ENCODE measurements around the gene SHANK2.

The SHANK2 gene

GRCh38 chr11:71206186-71206585 is 46.2 kb downstream of the SHANK2 start:
- Mint-ChIP-seq H3K27me3 (ENCODE audit: low read depth) (no peaks in the 10 kb centered on the region), H3K27ac (peak overlapping the region; percentile 8 to 86 (median 72)), H3K9me3 (no peaks in the 10 kb centered on the region), H3K4me1 (peaks cover 22% of the 10 kb centered on the region), H3K4me3 (peak overlapping the region; percentile 24 to 63 (median 37)), H3K36me3 (ENCODE audit: low read depth) (no peaks in the 10 kb centered on the region)
- TF ChIP-seq, protein P1, sequence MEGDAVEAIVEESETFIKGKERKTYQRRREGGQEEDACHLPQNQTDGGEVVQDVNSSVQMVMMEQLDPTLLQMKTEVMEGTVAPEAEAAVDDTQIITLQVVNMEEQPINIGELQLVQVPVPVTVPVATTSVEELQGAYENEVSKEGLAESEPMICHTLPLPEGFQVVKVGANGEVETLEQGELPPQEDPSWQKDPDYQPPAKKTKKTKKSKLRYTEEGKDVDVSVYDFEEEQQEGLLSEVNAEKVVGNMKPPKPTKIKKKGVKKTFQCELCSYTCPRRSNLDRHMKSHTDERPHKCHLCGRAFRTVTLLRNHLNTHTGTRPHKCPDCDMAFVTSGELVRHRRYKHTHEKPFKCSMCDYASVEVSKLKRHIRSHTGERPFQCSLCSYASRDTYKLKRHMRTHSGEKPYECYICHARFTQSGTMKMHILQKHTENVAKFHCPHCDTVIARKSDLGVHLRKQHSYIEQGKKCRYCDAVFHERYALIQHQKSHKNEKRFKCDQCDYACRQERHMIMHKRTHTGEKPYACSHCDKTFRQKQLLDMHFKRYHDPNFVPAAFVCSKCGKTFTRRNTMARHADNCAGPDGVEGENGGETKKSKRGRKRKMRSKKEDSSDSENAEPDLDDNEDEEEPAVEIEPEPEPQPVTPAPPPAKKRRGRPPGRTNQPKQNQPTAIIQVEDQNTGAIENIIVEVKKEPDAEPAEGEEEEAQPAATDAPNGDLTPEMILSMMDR (IDR thresholded peaks at IDR 0.05; ENCODE audit: unreplicated experiment in 3 of 3) = no peak

- Mint-ChIP-seq H3K9me3 (no peaks in the 10 kb centered on the region), H3K4me3 (no peak overlapping the region), H3K27ac (no peak overlapping the region), H3K36me3 (ENCODE audit: low read depth) (no peaks in the 10 kb centered on the region), H3K27me3 (ENCODE audit: low read depth) (no peaks in the 10 kb centered on the region), H3K4me1 (peaks cover 29% of the 10 kb centered on the region)
- TF ChIP-seq, protein P1 (IDR thresholded peaks at IDR 0.05; ENCODE audit: unreplicated experiment in 3 of 3) = no peak
Observed at GRCh38 chr11:71204748-71205664, 47.4 kb downstream of the SHANK2 start.

DNA sequence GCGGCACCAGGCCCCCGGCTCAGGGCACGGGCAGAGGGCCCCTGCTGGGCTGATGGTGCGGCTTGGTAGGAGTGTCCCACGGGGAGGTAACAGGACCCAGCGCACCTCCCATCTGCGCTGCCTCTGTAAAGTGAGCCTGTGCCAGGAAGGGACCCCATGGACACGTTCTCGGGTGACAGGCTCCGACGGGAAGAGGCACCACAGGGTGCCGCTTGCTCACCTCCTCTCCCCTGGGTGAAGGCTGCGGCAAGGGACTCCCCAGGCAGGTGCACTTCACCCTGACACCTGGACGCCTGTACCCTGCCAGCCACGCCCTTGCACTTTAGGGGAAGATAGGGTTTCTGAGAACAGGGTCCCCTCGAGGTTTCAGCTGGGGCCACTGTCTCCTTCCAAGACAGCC is 48.1 kb downstream of the SHANK2 start:
- Mint-ChIP-seq H3K27ac (no peak overlapping the region), H3K4me1 (peaks cover 31% of the 10 kb centered on the region), H3K27me3 (ENCODE audit: low read depth) (no peaks in the 10 kb centered on the region), H3K36me3 (ENCODE audit: low read depth) (no peaks in the 10 kb centered on the region), H3K9me3 (no peaks in the 10 kb centered on the region), H3K4me3 (no peak overlapping the region)
- TF ChIP-seq, protein P1 (IDR thresholded peaks at IDR 0.05; ENCODE audit: unreplicated experiment in 3 of 3) = no peak

- Mint-ChIP-seq H3K4me3 (no peak overlapping the region), H3K27me3 (ENCODE audit: low read depth) (no peaks in the 10 kb centered on the region), H3K27ac (no peak overlapping the region), H3K4me1 (peaks cover 31% of the 10 kb centered on the region), H3K9me3 (no peaks in the 10 kb centered on the region), H3K36me3 (ENCODE audit: low read depth) (no peaks in the 10 kb centered on the region)
- TF ChIP-seq, protein P1 (IDR thresholded peaks at IDR 0.05; ENCODE audit: unreplicated experiment in 3 of 3) = no peak
Observed at GRCh38 chr11:71203681-71204080, 48.7 kb downstream of the SHANK2 start.

GRCh38 chr11:71202966-71203365 is 49.4 kb downstream of the SHANK2 start:
- Mint-ChIP-seq H3K9me3 (no peaks in the 10 kb centered on the region), H3K4me3 (no peak overlapping the region), H3K36me3 (ENCODE audit: low read depth) (no peaks in the 10 kb centered on the region), H3K27ac (no peak overlapping the region), H3K4me1 (peaks cover 31% of the 10 kb centered on the region), H3K27me3 (ENCODE audit: low read depth) (no peaks in the 10 kb centered on the region)
- TF ChIP-seq, protein P1 (IDR thresholded peaks at IDR 0.05; ENCODE audit: unreplicated experiment in 3 of 3) = no peak

DNA sequence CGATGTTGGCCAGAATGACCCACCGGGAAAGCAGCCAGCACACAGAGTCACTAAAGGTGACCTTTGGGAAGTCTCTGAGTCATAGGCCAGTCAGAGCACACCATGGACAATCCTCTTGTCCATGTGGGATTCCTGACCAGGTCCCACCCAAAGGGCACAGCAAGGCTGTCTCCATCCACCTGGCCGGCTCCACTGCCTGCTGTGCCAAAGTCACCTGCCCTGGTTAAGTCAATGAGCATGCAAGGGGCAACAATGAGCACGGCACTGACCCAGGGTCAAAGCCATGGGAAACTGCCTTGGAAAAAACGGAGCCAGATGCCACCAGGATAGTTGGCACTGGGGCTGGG is 49.8 kb downstream of the SHANK2 start:
- no peaks in the 10 kb centered on the region for H3K27me3 Mint-ChIP-seq (ENCODE audit: low read depth)
- no peak overlapping the region for H3K4me3 Mint-ChIP-seq
- H3K27ac Mint-ChIP-seq = no peak overlapping the region
- peaks cover 28% of the 10 kb centered on the region for H3K4me1 Mint-ChIP-seq
- TF ChIP-seq, protein P1 (IDR thresholded peaks at IDR 0.05; ENCODE audit: unreplicated experiment in 3 of 3) = no peak
- no peaks in the 10 kb centered on the region for H3K9me3 Mint-ChIP-seq
- no peaks in the 10 kb centered on the region for H3K36me3 Mint-ChIP-seq (ENCODE audit: low read depth)

Data from nephron (organoid).